Mucosa of rectum (tissue), 2 donors: ENCODE measurements around the gene SBF2.
A peak's percentile ranks its signal among the peaks of the same experiment; 100 is the strongest.

ENCODE experiments used
- H3K27ac ChIP-seq, 2 donors: one replicate each; pipeline ENCODE4 v1.7.0; 2013; ENCODE audit warnings: inconsistent platforms in 2 of 2, low read depth in 2 of 2, low read length in 2 of 2
- H3K27me3 ChIP-seq, 2 donors: one replicate each; pipeline ENCODE4 v1.7.0; 2013; ENCODE audit warnings: low read length in 2 of 2; ENCODE audit not compliant: control insufficient read depth in 2 of 2, insufficient read depth in 2 of 2
- H3K36me3 ChIP-seq, 2 donors: one replicate each; pipeline ENCODE4 v1.7.0; 2013; ENCODE audit warnings: low read length in 2 of 2; ENCODE audit not compliant: control insufficient read depth in 2 of 2, insufficient read depth in 2 of 2
- H3K4me1 ChIP-seq, 2 donors: one replicate each; pipeline ENCODE4 v1.7.0; 2013; ENCODE audit warnings: low read length in 2 of 2, mild to moderate bottlenecking in 1 of 2; ENCODE audit not compliant: control insufficient read depth in 2 of 2, insufficient read depth in 2 of 2
- H3K4me3 ChIP-seq, 2 donors: one replicate each; pipeline ENCODE4 v1.7.0; 2013; ENCODE audit warnings: low read length in 2 of 2
- H3K9ac ChIP-seq, 2 donors: one replicate each; pipeline ENCODE4 v1.7.0; 2013; ENCODE audit warnings: low read length in 2 of 2, low read depth in 1 of 2, mild to moderate bottlenecking in 1 of 2
- H3K9me3 ChIP-seq, 2 donors: one replicate each; pipeline ENCODE4 v1.7.0; 2013; ENCODE audit warnings: low read length in 2 of 2; ENCODE audit not compliant: control insufficient read depth in 2 of 2
- donor health status: healthy.
- donor health status: Normal muscosa, but diverticular disease.

SBF2 gene

GRCh38 chr11:9739123-9739900 is 554.7 kb downstream of the SBF2 start:
- H3K9me3 ChIP-seq = peaks cover 0 to 3% of the 10 kb centered on the region in 2 donors
- no peaks in the 10 kb centered on the region for H3K27me3 ChIP-seq
- no peak overlapping the region for H3K9ac ChIP-seq
- no peak overlapping the region for H3K4me3 ChIP-seq
- H3K27ac ChIP-seq = peak overlapping the region; percentile 16 to 44
- no peaks in the 10 kb centered on the region for H3K4me1 ChIP-seq
- peaks cover 5 to 11% of the 10 kb centered on the region in 2 donors for H3K36me3 ChIP-seq

DNA sequence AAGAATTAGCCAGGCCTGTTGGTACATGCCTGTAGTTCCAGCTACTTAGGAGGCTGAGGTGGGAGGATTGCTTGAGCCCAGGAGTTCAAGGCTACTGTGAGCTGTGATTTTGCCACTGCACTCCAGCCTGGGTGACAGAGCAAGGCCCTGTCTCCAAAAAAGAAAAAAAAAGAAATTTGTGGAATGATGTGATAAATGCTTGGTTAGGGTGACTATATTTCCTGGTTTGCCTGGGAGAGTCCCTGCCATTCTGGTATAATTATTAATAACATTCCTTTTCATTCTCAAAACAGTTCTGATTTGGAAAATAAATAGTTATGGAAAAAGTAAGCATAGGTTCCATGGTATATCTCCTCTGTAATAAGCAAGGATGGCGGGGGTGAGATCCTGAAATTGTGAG is 555.3 kb downstream of the SBF2 start:
- Histone ChIP-seq H3K27me3 (no peaks in the 10 kb centered on the region), H3K9me3 (peaks cover 0 to 3% of the 10 kb centered on the region in 2 donors), H3K4me3 (no peak overlapping the region), H3K27ac (peak overlapping the region in 1 of 2 donors; percentile 17), H3K9ac (no peak overlapping the region), H3K36me3 (peaks cover 5 to 11% of the 10 kb centered on the region in 2 donors), H3K4me1 (no peaks in the 10 kb centered on the region)

DNA sequence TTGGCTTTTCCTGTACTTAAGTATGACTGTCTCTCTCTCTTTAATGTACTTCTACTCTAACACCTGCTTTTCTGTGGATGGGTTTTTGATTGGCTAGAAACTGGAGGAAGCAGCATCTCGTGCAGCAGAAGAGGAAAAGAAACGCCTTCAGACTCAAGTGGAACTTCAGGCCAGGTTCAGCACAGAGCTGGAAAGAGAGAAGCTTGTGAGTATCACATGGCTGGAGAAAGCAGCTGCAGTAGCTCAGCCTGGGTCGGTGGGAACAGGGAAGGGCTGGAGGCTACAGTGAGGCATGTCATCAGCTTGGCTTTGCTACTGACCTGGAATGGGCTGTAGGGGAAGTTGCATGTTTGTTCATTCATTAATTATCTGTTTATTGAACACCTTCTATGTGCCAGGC is 555.9 kb downstream of the SBF2 start:
- peaks cover 0 to 3% of the 10 kb centered on the region in 2 donors for H3K9me3 ChIP-seq
- H3K27me3 ChIP-seq = no peaks in the 10 kb centered on the region
- H3K36me3 ChIP-seq = peaks cover 7 to 13% of the 10 kb centered on the region in 2 donors
- H3K27ac ChIP-seq = no peak overlapping the region
- H3K4me3 ChIP-seq = no peak overlapping the region
- H3K4me1 ChIP-seq = no peaks in the 10 kb centered on the region
- no peak overlapping the region for H3K9ac ChIP-seq

DNA sequence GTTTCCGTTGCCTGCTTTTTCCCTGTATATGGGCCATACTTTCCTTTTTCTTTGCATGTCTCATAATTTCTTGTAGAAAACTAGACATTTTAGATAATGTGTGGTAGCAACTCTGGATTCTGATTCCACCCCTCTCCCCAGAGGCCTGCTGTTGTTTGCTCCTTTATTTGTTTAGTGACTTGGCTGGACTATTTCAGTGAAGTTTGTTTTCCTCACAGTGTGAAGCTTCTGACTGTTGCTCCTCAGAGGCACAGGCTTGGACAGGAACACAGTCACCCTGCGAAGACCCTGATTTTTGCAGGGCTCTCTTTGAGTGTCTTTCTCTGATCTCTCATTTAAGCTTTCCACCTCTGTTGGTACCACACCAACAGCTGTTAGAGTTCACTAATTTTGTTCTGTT is 557.7 kb downstream of the SBF2 start:
- Histone ChIP-seq H3K4me1 (no peaks in the 10 kb centered on the region), H3K27ac (no peak overlapping the region), H3K9me3 (peaks cover 0 to 3% of the 10 kb centered on the region in 2 donors), H3K4me3 (no peak overlapping the region), H3K36me3 (peaks cover 14 to 21% of the 10 kb centered on the region in 2 donors), H3K27me3 (no peaks in the 10 kb centered on the region), H3K9ac (no peak overlapping the region)

DNA sequence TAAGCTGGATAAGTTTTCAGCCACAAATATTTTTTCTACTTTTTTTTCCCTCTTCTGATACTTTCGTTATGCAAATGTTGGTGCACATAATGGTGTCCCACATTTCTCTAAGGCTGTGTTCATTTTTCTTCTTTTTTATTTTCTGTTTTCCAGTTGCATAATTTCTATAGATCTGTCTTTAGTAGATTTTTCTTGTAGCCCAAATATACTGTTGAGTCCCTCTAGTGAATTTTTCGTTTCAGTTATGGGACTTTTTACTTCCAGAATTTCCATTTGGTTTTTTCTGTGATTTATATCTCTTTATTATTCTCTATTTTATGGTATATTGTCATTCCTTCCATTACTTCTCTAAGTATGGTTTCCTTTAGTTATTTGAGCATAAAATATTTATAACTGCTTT is 558.1 kb downstream of the SBF2 start:
- Histone ChIP-seq H3K4me1 (no peaks in the 10 kb centered on the region), H3K9me3 (peaks cover 0 to 3% of the 10 kb centered on the region in 2 donors), H3K9ac (no peak overlapping the region), H3K4me3 (no peak overlapping the region), H3K36me3 (peaks cover 14 to 19% of the 10 kb centered on the region in 2 donors), H3K27ac (no peak overlapping the region), H3K27me3 (no peaks in the 10 kb centered on the region)

- Histone ChIP-seq H3K36me3 (peaks cover 14 to 23% of the 10 kb centered on the region in 2 donors), H3K27ac (no peak overlapping the region), H3K4me1 (no peaks in the 10 kb centered on the region), H3K9me3 (peaks cover 0 to 3% of the 10 kb centered on the region in 2 donors), H3K9ac (no peak overlapping the region), H3K27me3 (no peaks in the 10 kb centered on the region), H3K4me3 (no peak overlapping the region)
Measured at GRCh38 chr11:9735236-9735635, 558.8 kb downstream of the SBF2 start.

DNA sequence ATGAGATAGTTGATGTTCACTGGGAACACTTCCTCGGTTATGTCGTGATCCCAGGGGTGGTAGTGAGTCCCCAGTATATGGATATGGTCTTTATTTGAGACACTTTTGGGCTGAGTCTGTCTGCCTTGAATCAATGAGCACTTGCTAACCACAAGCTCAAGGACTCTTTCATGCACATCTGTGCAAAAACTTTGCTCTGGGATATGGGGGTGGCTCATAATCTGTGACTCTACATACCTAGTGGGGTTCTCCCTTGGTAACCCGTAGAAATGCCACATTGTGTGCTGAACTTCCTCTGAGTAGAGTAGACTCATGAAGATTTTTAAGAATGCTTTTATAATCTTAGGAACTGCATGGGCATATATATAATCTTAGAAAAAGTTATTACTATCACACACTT is 560.8 kb downstream of the SBF2 start:
- Histone ChIP-seq H3K36me3 (peaks cover 17 to 28% of the 10 kb centered on the region in 2 donors), H3K27me3 (no peaks in the 10 kb centered on the region), H3K4me1 (no peaks in the 10 kb centered on the region), H3K4me3 (no peak overlapping the region), H3K9me3 (peaks cover 0 to 3% of the 10 kb centered on the region in 2 donors), H3K27ac (no peak overlapping the region), H3K9ac (no peak overlapping the region)

DNA sequence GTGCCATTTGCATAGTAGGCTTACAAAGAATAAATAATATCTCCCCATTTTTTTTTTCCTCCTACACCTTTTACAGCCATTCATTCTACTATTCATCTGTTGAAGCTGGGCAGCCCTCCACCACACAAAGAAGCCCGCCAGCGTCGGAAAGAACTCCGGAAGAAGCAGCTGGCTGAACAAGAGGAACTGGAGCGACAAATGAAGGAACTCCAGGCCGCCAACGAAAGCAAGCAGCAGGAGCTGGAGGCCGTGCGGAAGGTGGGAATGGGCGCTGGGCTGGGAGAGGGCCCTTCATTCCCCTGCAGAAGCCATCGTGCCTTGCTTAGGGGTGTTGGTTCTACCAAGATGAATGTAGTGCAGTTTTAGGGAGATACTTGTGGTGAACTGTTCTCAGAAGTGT is 561.6 kb downstream of the SBF2 start:
- H3K9me3 ChIP-seq = peaks cover 0 to 3% of the 10 kb centered on the region in 2 donors
- no peak overlapping the region for H3K4me3 ChIP-seq
- no peak overlapping the region for H3K27ac ChIP-seq
- no peak overlapping the region for H3K9ac ChIP-seq
- H3K4me1 ChIP-seq = no peaks in the 10 kb centered on the region
- H3K27me3 ChIP-seq = no peaks in the 10 kb centered on the region
- H3K36me3 ChIP-seq = peaks cover 17 to 30% of the 10 kb centered on the region in 2 donors

DNA sequence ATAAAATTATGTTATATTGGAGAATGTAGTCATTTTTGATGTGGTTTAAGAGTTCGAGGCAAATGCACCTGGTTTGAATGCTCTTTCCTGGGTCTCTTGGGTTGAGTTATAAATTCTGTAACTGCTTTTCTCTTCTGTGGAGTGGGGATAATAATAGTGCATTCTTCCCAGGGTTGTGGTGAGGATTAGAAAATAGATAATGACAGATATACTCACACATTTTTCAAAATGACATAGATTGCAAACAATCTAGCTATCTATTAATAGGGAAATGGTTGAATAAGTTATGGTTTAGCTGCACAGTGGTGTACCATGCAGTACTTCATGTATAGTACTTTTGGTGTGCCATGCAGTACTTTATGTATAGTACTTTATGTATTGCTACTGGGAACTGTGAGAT is 562.8 kb downstream of the SBF2 start:
- Histone ChIP-seq H3K9ac (no peak overlapping the region), H3K9me3 (peaks cover 0 to 3% of the 10 kb centered on the region in 2 donors), H3K27me3 (no peaks in the 10 kb centered on the region), H3K36me3 (peaks cover 17 to 30% of the 10 kb centered on the region in 2 donors), H3K4me1 (no peaks in the 10 kb centered on the region), H3K27ac (no peak overlapping the region), H3K4me3 (no peak overlapping the region)
